Measurements from ENCODE around the gene ANXA4.

ANXA4 gene

DNA sequence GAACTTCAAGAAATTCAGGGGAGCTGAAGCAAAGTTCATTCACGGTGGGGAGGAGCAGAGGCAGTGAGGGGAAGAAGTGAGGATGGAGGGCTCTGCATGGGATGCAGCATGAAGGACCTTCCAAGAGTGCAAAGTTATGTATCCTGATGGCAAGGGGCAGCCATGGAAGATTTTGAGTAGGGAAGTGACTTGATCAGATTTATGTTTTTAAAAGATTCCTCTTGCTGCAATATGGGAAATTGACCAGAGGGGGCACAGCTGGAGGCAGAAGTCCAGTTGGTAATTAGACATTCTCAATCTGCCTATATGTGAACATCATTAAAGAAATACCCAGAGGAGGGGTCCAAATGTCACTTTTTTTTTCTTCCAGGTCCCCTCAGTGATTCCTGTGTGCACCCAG lies 21.5 kb upstream of the ANXA4 start:
- H3K27me3 ChIP-seq (ENCODE audit: control insufficient read depth in 2 of 2, insufficient read depth in 2 of 2, low read length in 2 of 2) = no peaks in the 10 kb centered on the region
- H3K4me1 ChIP-seq (ENCODE audit: control insufficient read depth in 2 of 2, insufficient read depth in 2 of 2, low read length in 2 of 2) = peaks cover 0 to 4% of the 10 kb centered on the region in 2 donors
- no peak overlapping the region for H3K27ac ChIP-seq (ENCODE audit: low read depth in 2 of 2, low read length in 2 of 2)
- no peak overlapping the region for H3K4me3 ChIP-seq (ENCODE audit: low read length in 2 of 2)
- H3K9ac ChIP-seq (ENCODE audit: low read depth in 1 of 2, low read length in 2 of 2) = no peak overlapping the region
- no peaks in the 10 kb centered on the region for H3K9me3 ChIP-seq (ENCODE audit: control insufficient read depth in 2 of 2, low read length in 2 of 2)
- H3K36me3 ChIP-seq (ENCODE audit: control insufficient read depth in 2 of 2, insufficient read depth in 2 of 2, low read length in 2 of 2) = no peaks in the 10 kb centered on the region

DNA sequence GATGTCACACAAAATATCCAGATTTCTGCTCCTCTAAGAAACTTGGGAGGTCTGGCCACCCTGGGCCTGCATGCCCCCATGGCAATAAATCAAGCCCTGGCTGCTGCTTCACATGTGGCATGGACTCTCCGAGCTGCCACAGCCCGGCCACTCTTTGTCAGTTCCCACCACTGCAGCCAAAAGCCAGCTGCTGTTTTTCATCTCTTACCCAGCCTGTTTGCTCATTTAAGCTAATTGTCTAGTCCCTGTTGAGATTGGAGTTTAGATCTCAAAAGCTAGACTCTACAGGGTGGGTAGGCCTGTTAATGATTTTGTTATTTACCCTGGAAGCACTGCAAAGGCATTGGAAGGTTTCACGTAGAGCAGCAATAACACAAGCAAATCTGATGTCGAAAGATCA lies 20.9 kb upstream of the ANXA4 start:
- Histone ChIP-seq H3K9me3 (ENCODE audit: control insufficient read depth in 2 of 2, low read length in 2 of 2) (no peaks in the 10 kb centered on the region), H3K9ac (ENCODE audit: low read depth in 1 of 2, low read length in 2 of 2) (no peak overlapping the region), H3K36me3 (ENCODE audit: control insufficient read depth in 2 of 2, insufficient read depth in 2 of 2, low read length in 2 of 2) (no peaks in the 10 kb centered on the region), H3K4me3 (ENCODE audit: low read length in 2 of 2) (no peak overlapping the region), H3K27me3 (ENCODE audit: control insufficient read depth in 2 of 2, insufficient read depth in 2 of 2, low read length in 2 of 2) (no peaks in the 10 kb centered on the region), H3K4me1 (ENCODE audit: control insufficient read depth in 2 of 2, insufficient read depth in 2 of 2, low read length in 2 of 2) (peaks cover 0 to 4% of the 10 kb centered on the region in 2 donors), H3K27ac (ENCODE audit: low read depth in 2 of 2, low read length in 2 of 2) (no peak overlapping the region)

DNA sequence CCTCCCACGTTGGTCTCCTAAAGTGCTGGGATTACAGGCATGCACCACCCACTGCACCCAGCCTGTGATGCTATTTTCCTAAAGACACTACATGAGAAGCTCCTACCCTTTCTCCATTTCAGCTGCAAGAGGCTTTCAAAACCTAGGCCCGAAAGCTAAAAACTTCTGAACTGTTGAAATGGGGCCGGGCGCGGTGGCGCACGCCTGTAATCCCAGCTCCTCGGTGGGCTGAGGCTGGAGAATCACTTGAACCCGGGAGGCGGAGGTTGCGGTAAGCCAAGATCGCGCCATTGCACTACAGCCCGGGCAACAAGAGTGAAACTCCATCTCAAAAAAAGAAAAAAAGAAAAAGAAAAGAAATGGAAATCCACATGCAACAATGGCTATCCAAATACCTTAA lies 18.1 kb upstream of the ANXA4 start:
- no peak overlapping the region for H3K9ac ChIP-seq (ENCODE audit: low read depth in 1 of 2, low read length in 2 of 2)
- H3K27ac ChIP-seq (ENCODE audit: low read depth in 2 of 2, low read length in 2 of 2) = no peak overlapping the region
- no peaks in the 10 kb centered on the region for H3K9me3 ChIP-seq (ENCODE audit: control insufficient read depth in 2 of 2, low read length in 2 of 2)
- peaks cover 0 to 4% of the 10 kb centered on the region in 2 donors for H3K4me1 ChIP-seq (ENCODE audit: control insufficient read depth in 2 of 2, insufficient read depth in 2 of 2, low read length in 2 of 2)
- no peak overlapping the region for H3K4me3 ChIP-seq (ENCODE audit: low read length in 2 of 2)
- H3K27me3 ChIP-seq (ENCODE audit: control insufficient read depth in 2 of 2, insufficient read depth in 2 of 2, low read length in 2 of 2) = no peaks in the 10 kb centered on the region
- H3K36me3 ChIP-seq (ENCODE audit: control insufficient read depth in 2 of 2, insufficient read depth in 2 of 2, low read length in 2 of 2) = no peaks in the 10 kb centered on the region

DNA sequence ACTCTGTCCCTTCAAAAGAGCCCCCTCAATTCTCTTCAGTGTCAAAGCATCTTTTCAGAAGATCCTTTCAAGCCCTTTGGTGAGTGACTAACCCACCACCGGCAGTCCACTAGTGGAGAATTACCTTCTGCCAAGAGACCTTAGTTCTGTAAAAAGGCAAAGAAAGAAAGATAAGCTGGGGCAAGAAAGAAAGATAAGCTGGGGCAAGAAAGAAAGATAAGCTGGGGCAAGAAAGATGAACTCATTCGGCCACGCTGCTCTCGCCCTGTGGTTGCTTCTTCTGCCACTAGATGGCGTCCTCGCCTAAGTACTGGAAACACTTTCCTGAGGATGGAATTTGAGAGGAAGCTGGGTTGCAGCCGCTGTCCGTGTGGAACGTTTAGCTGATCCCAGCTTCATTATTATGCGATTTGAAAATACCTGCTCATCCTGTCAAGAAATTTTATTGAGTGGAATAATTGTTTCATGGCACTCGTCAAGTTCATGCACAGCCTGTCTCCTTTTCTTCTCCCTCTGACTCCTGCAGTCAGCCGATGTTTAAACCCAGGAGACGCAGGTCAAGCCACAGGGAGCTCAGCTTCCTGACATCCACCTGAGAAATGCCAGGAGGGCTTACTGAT lies 17.3 kb upstream of the ANXA4 start:
- no peaks in the 10 kb centered on the region for H3K36me3 ChIP-seq (ENCODE audit: control insufficient read depth in 2 of 2, insufficient read depth in 2 of 2, low read length in 2 of 2)
- H3K4me1 ChIP-seq (ENCODE audit: control insufficient read depth in 2 of 2, insufficient read depth in 2 of 2, low read length in 2 of 2) = peaks cover 0 to 4% of the 10 kb centered on the region in 2 donors
- no peaks in the 10 kb centered on the region for H3K27me3 ChIP-seq (ENCODE audit: control insufficient read depth in 2 of 2, insufficient read depth in 2 of 2, low read length in 2 of 2)
- H3K4me3 ChIP-seq (ENCODE audit: low read length in 2 of 2) = peak overlapping the region; percentile 32 to 56
- H3K27ac ChIP-seq (ENCODE audit: low read depth in 2 of 2, low read length in 2 of 2) = no peak overlapping the region
- no peak overlapping the region for H3K9ac ChIP-seq (ENCODE audit: low read depth in 1 of 2, low read length in 2 of 2)
- no peaks in the 10 kb centered on the region for H3K9me3 ChIP-seq (ENCODE audit: control insufficient read depth in 2 of 2, low read length in 2 of 2)

DNA sequence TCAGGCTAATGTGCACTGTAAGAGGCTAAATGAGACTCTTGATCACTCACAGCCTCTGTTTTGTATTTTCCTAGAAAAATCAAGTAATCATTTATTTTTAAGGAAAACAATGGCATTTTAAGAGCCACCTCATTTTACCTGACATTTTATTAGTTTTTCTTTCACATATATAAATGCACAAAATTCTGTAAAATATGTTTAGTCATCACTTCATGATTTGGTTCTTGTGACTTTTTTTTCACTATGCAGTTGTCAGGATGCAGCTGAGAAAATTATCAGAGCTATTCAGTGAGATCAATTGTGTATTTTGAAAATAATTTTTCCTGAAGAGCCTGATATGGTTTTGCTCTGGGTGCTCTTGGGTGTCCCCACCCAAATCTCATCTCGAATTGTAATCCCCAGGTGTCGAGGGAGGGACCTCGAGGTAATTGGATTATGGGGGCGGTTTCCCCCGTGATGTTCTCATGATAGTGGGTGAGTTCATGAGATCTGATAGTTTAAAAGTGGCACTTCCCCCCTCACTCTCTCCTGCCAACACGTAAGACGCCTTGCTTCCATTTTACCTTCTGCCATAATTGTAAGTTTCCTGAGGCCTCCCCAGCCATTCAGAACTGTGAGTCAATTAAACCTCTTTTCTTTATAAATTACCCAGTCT lies 16.1 kb upstream of the ANXA4 start:
- no peak overlapping the region for H3K9ac ChIP-seq (ENCODE audit: low read depth in 1 of 2, low read length in 2 of 2)
- H3K27ac ChIP-seq (ENCODE audit: low read depth in 2 of 2, low read length in 2 of 2) = no peak overlapping the region
- H3K4me3 ChIP-seq (ENCODE audit: low read length in 2 of 2) = no peak overlapping the region
- no peaks in the 10 kb centered on the region for H3K9me3 ChIP-seq (ENCODE audit: control insufficient read depth in 2 of 2, low read length in 2 of 2)
- H3K36me3 ChIP-seq (ENCODE audit: control insufficient read depth in 2 of 2, insufficient read depth in 2 of 2, low read length in 2 of 2) = no peaks in the 10 kb centered on the region
- peaks cover 0 to 4% of the 10 kb centered on the region in 2 donors for H3K4me1 ChIP-seq (ENCODE audit: control insufficient read depth in 2 of 2, insufficient read depth in 2 of 2, low read length in 2 of 2)
- no peaks in the 10 kb centered on the region for H3K27me3 ChIP-seq (ENCODE audit: control insufficient read depth in 2 of 2, insufficient read depth in 2 of 2, low read length in 2 of 2)

DNA sequence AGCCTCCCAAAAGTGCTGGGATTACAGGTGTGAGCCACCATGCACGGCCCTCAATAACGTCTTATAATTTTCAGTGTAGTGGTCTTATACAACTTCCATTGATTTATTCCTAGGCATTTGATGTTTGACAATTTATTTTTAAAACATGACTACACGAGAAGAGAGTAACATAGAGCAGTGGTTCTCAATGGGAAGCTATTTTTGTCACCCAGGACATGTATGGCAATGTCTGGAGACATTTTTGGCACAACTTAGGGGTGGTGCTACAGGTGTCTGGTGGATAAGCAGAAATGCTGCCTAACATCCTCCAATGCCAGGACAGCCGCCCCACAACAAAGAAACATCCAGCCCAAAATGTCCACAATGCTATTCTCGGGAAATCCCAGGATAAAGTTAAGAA lies 12.7 kb upstream of the ANXA4 start:
- Histone ChIP-seq H3K4me1 (ENCODE audit: control insufficient read depth in 2 of 2, insufficient read depth in 2 of 2, low read length in 2 of 2) (peaks cover 0 to 4% of the 10 kb centered on the region in 2 donors), H3K36me3 (ENCODE audit: control insufficient read depth in 2 of 2, insufficient read depth in 2 of 2, low read length in 2 of 2) (no peaks in the 10 kb centered on the region), H3K9ac (ENCODE audit: low read depth in 1 of 2, low read length in 2 of 2) (no peak overlapping the region), H3K9me3 (ENCODE audit: control insufficient read depth in 2 of 2, low read length in 2 of 2) (no peaks in the 10 kb centered on the region), H3K4me3 (ENCODE audit: low read length in 2 of 2) (no peak overlapping the region), H3K27me3 (ENCODE audit: control insufficient read depth in 2 of 2, insufficient read depth in 2 of 2, low read length in 2 of 2) (no peaks in the 10 kb centered on the region), H3K27ac (ENCODE audit: low read depth in 2 of 2, low read length in 2 of 2) (no peak overlapping the region)

DNA sequence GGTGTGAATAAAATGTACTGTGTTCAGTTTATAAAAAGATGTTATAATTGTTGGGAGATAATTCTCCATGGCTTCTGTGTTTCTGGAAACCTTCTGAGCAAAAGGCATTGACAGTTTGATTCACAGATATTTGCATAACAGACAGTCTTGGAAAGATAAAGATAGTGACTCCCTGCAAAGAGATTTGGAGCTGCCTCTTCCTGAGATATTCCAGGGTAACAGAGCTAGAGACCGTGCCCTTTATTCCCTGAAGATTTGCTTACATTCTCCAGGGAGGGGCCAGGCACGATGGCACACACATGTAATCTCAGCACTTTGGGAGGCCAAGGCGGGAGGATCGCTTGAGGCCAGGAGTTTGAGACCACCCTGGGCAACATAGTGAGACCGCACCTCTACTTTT lies 12.2 kb upstream of the ANXA4 start:
- Histone ChIP-seq H3K4me1 (ENCODE audit: control insufficient read depth in 2 of 2, insufficient read depth in 2 of 2, low read length in 2 of 2) (peaks cover 0 to 2% of the 10 kb centered on the region in 2 donors), H3K27ac (ENCODE audit: low read depth in 2 of 2, low read length in 2 of 2) (no peak overlapping the region), H3K36me3 (ENCODE audit: control insufficient read depth in 2 of 2, insufficient read depth in 2 of 2, low read length in 2 of 2) (no peaks in the 10 kb centered on the region)

DNA sequence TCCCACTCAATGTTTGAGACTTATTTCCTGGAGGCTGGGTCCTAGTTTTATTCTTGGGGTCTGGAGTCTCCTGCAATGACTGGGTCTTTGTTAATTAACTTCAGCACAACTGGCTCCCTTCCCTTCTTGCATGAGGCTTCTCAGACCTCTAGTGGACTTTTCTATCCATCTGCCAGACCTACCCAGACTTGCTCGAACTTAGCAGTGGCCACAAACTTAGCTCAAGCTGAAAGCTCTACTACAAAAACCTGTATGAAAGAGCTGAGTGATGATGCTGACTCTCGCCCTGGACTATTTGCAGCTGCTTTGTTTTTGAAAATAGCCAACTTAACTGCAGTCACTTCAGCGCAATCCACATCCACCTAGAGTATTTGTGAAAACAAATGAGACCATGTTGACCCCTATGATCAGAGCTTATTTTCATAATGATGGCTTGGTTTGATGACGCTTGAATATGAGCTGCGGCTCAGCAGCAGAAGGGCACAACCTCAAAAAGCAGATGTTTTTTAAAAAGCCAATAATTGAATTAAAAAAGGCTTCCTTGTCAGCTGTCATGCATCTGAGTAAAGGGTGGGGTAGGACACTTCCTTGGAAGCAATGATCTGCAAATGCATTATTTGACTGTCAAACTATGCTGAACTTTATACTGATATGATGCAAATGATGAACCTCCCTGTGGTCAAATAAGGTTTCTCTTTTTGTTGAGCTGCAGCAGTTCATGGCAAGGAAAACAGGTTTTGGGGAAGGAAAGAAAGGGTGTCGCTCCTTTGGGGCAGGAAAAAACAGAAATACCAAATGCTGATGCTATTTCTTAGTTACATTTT lies 10.6 kb upstream of the ANXA4 start:
- Histone ChIP-seq H3K9me3 (ENCODE audit: control insufficient read depth in 2 of 2, low read length in 2 of 2) (no peaks in the 10 kb centered on the region), H3K27me3 (ENCODE audit: control insufficient read depth in 2 of 2, insufficient read depth in 2 of 2, low read length in 2 of 2) (no peaks in the 10 kb centered on the region), H3K4me3 (ENCODE audit: low read length in 2 of 2) (no peak overlapping the region), H3K9ac (ENCODE audit: low read depth in 1 of 2, low read length in 2 of 2) (no peak overlapping the region), H3K36me3 (ENCODE audit: control insufficient read depth in 2 of 2, insufficient read depth in 2 of 2, low read length in 2 of 2) (no peaks in the 10 kb centered on the region), H3K4me1 (ENCODE audit: control insufficient read depth in 2 of 2, insufficient read depth in 2 of 2, low read length in 2 of 2) (no peaks in the 10 kb centered on the region), H3K27ac (ENCODE audit: low read depth in 2 of 2, low read length in 2 of 2) (no peak overlapping the region)

More for the DNA sequence above, 12.2 kb upstream of the ANXA4 start:
- no peak overlapping the region for H3K4me3 ChIP-seq (ENCODE audit: low read length in 2 of 2)
- no peaks in the 10 kb centered on the region for H3K9me3 ChIP-seq (ENCODE audit: control insufficient read depth in 2 of 2, low read length in 2 of 2)
- no peaks in the 10 kb centered on the region for H3K27me3 ChIP-seq (ENCODE audit: control insufficient read depth in 2 of 2, insufficient read depth in 2 of 2, low read length in 2 of 2)
- H3K9ac ChIP-seq (ENCODE audit: low read depth in 1 of 2, low read length in 2 of 2) = no peak overlapping the region

DNA sequence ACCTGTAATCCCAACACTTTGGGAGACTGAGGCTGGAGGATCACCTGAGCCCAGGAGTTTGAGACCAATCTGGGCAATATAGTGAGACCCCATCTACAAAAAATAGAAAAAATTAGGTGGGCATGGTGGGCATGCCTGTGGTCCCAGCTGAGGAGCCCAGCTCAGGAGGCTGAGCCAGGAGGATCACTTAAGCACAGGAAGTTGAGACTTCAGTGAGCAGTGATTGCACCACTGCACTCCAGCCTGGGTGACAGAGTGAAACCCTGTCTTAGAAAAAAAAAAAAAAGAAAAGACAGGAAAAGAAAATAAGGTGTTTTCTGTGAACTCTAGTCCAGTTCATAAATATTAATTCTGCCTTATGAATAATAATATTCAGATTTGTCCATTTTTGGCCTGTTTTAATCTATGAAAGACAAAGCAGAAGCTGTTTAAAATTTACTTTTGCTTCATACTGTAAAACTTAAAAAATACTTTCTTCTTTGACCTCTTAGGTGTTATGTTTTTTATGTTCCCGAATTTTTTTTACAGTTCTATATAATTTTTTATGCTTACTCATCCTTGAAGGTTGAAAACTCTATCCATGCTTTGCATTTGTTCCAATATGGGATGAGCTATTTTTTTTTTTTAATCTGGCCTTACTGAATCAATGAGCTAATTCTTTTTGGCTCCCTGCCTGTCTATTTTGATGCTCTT lies 8.4 kb upstream of the ANXA4 start:
- H3K4me1 ChIP-seq (ENCODE audit: control insufficient read depth in 2 of 2, insufficient read depth in 2 of 2, low read length in 2 of 2) = peaks cover 0 to 4% of the 10 kb centered on the region in 2 donors
- H3K9ac ChIP-seq (ENCODE audit: low read depth in 1 of 2, low read length in 2 of 2) = no peak overlapping the region
- no peaks in the 10 kb centered on the region for H3K27me3 ChIP-seq (ENCODE audit: control insufficient read depth in 2 of 2, insufficient read depth in 2 of 2, low read length in 2 of 2)
- no peaks in the 10 kb centered on the region for H3K36me3 ChIP-seq (ENCODE audit: control insufficient read depth in 2 of 2, insufficient read depth in 2 of 2, low read length in 2 of 2)
- no peak overlapping the region for H3K27ac ChIP-seq (ENCODE audit: low read depth in 2 of 2, low read length in 2 of 2)
- no peaks in the 10 kb centered on the region for H3K9me3 ChIP-seq (ENCODE audit: control insufficient read depth in 2 of 2, low read length in 2 of 2)
- H3K4me3 ChIP-seq (ENCODE audit: low read length in 2 of 2) = no peak overlapping the region

Measured in mucosa of rectum (tissue), 2 donors.